PC-3 (cell line): ENCODE data around the gene JADE2.

Experiments used
- CTCF ChIP-seq: fragments of 300-600 bp; sonication (generic); conservative IDR thresholded peaks from 2 replicates; pipeline ENCODE4 v1.5.1; 2017; ENCODE audit warnings: antibody characterized with exemption, low read depth, mild to moderate bottlenecking, low read length
- EZH2 ChIP-seq: fragments of 300-600 bp; sonication (generic); IDR thresholded peaks from one replicate; pipeline ENCODE4 v1.6.1; 2017; ENCODE audit warnings: antibody characterized with exemption, mild to moderate bottlenecking, low read length; ENCODE audit not compliant: unreplicated experiment
- EZH2phosphoT487 ChIP-seq: fragments of 300-600 bp; sonication (generic); IDR thresholded peaks from 2 replicates; pipeline ENCODE4 v1.6.1; 2018; ENCODE audit warnings: mild to moderate bottlenecking, antibody characterized with exemption, low read length, borderline replicate concordance

- TF ChIP-seq CTCF: no peak
- TF ChIP-seq EZH2phosphoT487: no peak
- no peak for TF ChIP-seq EZH2
These were observed 41.3 kb downstream of the JADE2 start for GRCh38 chr5:134566741-134567221.
